HG03280 (cell line): ENCODE results near the gene COX7B2.

Experiments used
- ATAC-seq: cut with Tn5 transposase; IDR thresholded peaks from one replicate; pipeline ENCODE4 v1.9.1; 2021; ENCODE audit warnings: mild to moderate bottlenecking, moderate library complexity; ENCODE audit not compliant: unreplicated experiment

The COX7B2 gene

DNA sequence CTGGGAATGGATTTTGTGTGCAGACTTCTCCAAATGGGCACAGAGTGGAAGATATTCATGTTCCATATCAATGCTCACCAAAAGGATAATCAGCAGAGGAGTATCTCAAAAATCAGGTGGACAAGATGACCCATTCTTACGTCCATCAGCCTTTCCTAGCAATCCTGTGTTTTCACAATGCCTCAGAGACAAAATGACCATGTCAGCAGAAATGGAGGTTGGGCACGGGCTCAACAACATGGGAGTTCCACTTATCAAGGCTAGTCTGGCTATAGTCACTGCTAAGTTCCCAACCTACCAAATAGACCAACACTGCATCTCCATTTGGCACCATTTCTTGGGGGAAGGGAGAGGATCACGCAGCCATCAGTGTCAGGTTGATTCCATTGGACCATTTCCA is 179.0 kb downstream of the COX7B2 start:
- ATAC-seq = no peak

DNA sequence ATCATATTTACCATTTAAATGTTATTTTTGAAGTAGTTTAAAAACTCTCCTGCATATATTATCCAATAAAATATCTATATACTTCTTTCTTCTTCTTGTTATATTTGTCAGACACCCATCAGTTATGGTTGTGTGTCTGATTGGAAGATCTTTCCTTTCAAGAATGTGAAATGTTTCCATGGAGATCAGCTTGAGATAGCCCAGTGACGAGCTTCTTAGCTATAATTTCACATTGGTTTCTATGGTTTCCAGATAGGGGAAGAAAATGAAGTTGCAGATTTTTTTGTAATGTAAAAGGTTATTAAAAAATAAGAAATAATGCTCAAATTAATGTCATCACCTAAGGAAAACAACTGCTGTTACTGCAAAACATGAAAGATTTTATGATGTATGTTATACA is 189.0 kb downstream of the COX7B2 start:
- ATAC-seq = no peak

DNA sequence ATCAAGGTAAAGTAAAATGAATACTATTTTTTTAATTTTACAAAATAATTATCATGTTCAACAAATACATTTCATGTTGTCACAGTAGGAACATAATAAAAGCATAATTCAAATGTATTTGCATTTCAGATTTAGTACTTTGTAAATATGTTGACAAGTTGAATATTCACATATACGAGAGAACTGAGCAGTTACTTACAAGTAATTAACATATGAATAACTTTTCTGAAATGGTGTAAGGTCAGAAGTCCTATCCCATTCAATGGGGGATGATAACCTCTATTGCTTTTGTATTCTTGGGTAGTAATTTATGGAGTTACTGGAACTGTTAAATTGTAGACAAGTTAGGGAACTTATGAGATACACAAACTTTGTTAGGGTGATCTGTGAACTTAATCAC is 191.1 kb downstream of the COX7B2 start:
- ATAC-seq = no peak

DNA sequence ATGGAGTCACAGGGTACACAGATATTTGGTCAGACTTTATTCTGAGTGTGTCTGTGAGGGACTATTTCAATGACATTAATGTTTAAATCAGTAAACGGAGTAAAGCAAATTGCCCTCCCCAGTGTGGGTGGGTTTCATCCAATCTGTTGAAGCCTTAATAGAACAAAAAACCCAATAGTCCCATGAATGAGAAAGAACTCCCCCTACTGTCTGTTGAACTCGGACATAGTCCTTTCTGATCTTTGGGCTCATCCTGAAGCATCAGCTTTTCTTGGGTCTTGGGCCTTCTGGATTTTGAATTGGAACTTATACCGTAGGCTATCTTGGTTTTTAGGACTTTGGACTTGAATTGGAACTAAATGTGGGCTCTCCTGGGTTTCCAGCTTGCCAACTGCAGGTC is 193.6 kb downstream of the COX7B2 start:
- ATAC-seq = no peak

DNA sequence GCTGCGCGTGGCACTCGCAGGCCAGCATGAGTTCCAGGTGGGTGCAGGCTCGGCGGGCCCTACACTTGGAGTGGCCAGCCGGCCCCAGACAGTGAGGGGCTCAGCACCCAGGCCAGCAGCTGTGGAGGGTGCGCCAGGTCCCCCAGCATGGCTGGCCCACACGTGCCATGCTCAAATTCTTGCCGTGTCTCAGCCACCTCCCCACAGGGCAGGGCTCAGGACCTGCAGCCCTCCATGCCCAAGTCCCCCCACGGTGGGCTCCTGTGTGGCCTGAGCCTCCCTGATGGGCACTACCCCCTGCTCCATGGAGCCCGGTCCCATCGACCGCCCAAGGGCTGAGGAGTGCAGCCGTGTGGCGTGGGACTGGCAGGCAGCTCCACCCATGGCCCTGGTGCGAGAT is 210.2 kb downstream of the COX7B2 start:
- ATAC-seq = no peak
